Loucy (cell line): ENCODE measurements around the gene CIAO3.

Source experiments
- H2AFZ ChIP-seq: fragments of 200-600 bp; sonication (generic); 2 replicates; pipeline ENCODE4 v1.6.0; 2016; ENCODE audit warnings: antibody characterized with exemption, mild to moderate bottlenecking, low read length, moderate library complexity
- H3F3A ChIP-seq: fragments of 200-600 bp; 2 replicates; pipeline ENCODE4 v1.6.0; 2016; ENCODE audit warnings: antibody characterized with exemption, low read depth, mild to moderate bottlenecking
- H3K27me3 ChIP-seq: fragments of 200-600 bp; sonication (generic); 2 replicates; pipeline ENCODE4 v1.6.1; 2014; ENCODE audit warnings: low read length, mild to moderate bottlenecking; ENCODE audit not compliant: insufficient read depth, poor library complexity, severe bottlenecking
- H3K36me3 ChIP-seq: fragments of 200-600 bp; sonication (generic); 2 replicates; pipeline ENCODE4 v1.6.1; 2016; ENCODE audit warnings: low read length; ENCODE audit not compliant: insufficient read depth
- H3K4me1 ChIP-seq: fragments of 200-600 bp; sonication (generic); 2 replicates; pipeline ENCODE4 v1.5.1; 2014; ENCODE audit warnings: low read length, mild to moderate bottlenecking; ENCODE audit not compliant: insufficient read depth, poor library complexity, severe bottlenecking
- H3K4me2 ChIP-seq: fragments of 200-600 bp; sonication (generic); 2 replicates; pipeline ENCODE4 v1.6.0; 2014; ENCODE audit warnings: antibody characterized with exemption, low read length, low read depth, mild to moderate bottlenecking; ENCODE audit not compliant: poor library complexity, severe bottlenecking
- H3K4me3 ChIP-seq: fragments of 200-600 bp; sonication (generic); 2 replicates; pipeline ENCODE4 v1.5.1; 2014; ENCODE audit warnings: low read length, mild to moderate bottlenecking, mixed read lengths; ENCODE audit not compliant: poor library complexity, severe bottlenecking
- H3K79me2 ChIP-seq: fragments of 200-600 bp; sonication (generic); 2 replicates; pipeline ENCODE4 v1.6.1; 2014; ENCODE audit warnings: low read length; ENCODE audit not compliant: insufficient read depth
- H3K9ac ChIP-seq: fragments of 200-600 bp; sonication (generic); 2 replicates; pipeline ENCODE4 v1.6.0; 2014; ENCODE audit warnings: mild to moderate bottlenecking, low read depth, low read length, moderate library complexity; ENCODE audit not compliant: poor library complexity, severe bottlenecking
- H3K9me2 ChIP-seq: fragments of 200-600 bp; sonication (generic); replicated peaks from 2 replicates; pipeline ENCODE4 v1.6.1; 2016; ENCODE audit warnings: low read depth, low read length, mixed read lengths
- H3K9me3 ChIP-seq: fragments of 200-600 bp; sonication (generic); 2 replicates; pipeline ENCODE4 v1.6.1; 2014; ENCODE audit warnings: mild to moderate bottlenecking, antibody characterized with exemption, low read length, low read depth; ENCODE audit not compliant: insufficient read depth
- H4K20me1 ChIP-seq: fragments of 200-600 bp; sonication (generic); 2 replicates; pipeline ENCODE4 v1.6.0; 2014; ENCODE audit warnings: antibody characterized with exemption, low read length, mild to moderate bottlenecking; ENCODE audit not compliant: insufficient read depth, poor library complexity, severe bottlenecking
- EZH2phosphoT487 ChIP-seq: fragments of 200-600 bp; IDR thresholded peaks from 2 replicates; pipeline ENCODE4 v1.6.1; 2018; ENCODE audit warnings: antibody characterized with exemption, mild to moderate bottlenecking, moderate library complexity, borderline replicate concordance
- TF ChIP-seq, protein P1 (sequence below): fragments of 200-600 bp; sonication (generic); conservative IDR thresholded peaks from 2 replicates; pipeline ENCODE4 v1.5.1; 2014; ENCODE audit warnings: mild to moderate bottlenecking, antibody characterized with exemption, low read length

The CIAO3 gene

DNA sequence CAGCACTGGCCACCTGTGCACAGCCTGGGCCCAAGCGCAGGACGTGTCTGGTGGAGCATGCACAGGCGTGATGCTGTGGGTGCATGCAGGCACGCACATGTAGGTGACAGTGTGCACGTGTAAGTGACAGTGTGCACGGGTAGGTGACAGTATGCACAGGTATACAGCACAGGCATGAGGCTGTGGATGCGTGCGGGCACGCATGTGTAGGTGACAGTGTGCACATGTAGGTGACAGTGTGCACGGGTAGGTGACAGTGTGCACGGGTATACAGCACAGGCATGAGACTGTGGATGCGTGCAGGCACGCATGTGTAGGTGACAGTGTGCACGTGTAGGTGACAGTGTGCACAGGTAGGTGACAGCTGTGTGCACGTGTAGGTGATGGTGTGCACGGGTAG lies 39.5 kb upstream of the CIAO3 start:
- Histone ChIP-seq H3K9me3 (no peaks in the 10 kb centered on the region), H3K4me2 (no peak overlapping the region), H3F3A (no peaks in the 10 kb centered on the region), H3K9ac (no peak overlapping the region), H4K20me1 (no peaks in the 10 kb centered on the region), H3K4me1 (no peaks in the 10 kb centered on the region), H3K9me2 (no peaks in the 10 kb centered on the region), H2AFZ (no peak overlapping the region), H3K27me3 (no peaks in the 10 kb centered on the region), H3K4me3 (no peak overlapping the region), H3K79me2 (no peaks in the 10 kb centered on the region), H3K36me3 (no peaks in the 10 kb centered on the region)
- TF ChIP-seq, protein P1, sequence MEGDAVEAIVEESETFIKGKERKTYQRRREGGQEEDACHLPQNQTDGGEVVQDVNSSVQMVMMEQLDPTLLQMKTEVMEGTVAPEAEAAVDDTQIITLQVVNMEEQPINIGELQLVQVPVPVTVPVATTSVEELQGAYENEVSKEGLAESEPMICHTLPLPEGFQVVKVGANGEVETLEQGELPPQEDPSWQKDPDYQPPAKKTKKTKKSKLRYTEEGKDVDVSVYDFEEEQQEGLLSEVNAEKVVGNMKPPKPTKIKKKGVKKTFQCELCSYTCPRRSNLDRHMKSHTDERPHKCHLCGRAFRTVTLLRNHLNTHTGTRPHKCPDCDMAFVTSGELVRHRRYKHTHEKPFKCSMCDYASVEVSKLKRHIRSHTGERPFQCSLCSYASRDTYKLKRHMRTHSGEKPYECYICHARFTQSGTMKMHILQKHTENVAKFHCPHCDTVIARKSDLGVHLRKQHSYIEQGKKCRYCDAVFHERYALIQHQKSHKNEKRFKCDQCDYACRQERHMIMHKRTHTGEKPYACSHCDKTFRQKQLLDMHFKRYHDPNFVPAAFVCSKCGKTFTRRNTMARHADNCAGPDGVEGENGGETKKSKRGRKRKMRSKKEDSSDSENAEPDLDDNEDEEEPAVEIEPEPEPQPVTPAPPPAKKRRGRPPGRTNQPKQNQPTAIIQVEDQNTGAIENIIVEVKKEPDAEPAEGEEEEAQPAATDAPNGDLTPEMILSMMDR = no peak
- no peak for TF ChIP-seq EZH2phosphoT487

DNA sequence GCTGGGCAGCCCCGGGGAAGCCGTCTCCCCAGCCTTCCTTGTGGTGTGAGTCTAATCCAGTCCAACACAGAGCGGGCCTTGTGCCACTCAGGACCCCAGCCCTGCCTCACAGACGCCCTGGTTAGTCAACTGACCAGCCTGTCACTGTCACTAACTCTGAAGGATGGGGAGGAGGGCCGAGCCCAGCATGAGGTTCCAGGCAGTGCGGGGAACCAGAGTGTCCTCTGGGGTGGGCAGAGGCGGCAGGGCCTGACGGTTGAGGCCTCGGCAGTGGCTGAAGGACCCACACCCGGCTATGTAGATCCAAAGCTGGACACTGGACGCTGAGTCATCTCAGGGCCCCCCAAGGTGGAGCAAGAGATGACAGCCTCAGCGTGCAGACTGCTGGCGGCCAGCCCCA lies 38.8 kb upstream of the CIAO3 start:
- no peaks in the 10 kb centered on the region for H3F3A ChIP-seq
- H4K20me1 ChIP-seq = no peaks in the 10 kb centered on the region
- no peak overlapping the region for H3K4me3 ChIP-seq
- H3K4me2 ChIP-seq = no peak overlapping the region
- no peak overlapping the region for H3K9ac ChIP-seq
- no peak overlapping the region for H2AFZ ChIP-seq
- H3K4me1 ChIP-seq = no peaks in the 10 kb centered on the region
- no peaks in the 10 kb centered on the region for H3K27me3 ChIP-seq
- TF ChIP-seq, protein P1 = no peak
- TF ChIP-seq EZH2phosphoT487 = no peak
- no peaks in the 10 kb centered on the region for H3K9me3 ChIP-seq
- H3K36me3 ChIP-seq = no peaks in the 10 kb centered on the region
- no peaks in the 10 kb centered on the region for H3K79me2 ChIP-seq
- H3K9me2 ChIP-seq = no peaks in the 10 kb centered on the region

DNA sequence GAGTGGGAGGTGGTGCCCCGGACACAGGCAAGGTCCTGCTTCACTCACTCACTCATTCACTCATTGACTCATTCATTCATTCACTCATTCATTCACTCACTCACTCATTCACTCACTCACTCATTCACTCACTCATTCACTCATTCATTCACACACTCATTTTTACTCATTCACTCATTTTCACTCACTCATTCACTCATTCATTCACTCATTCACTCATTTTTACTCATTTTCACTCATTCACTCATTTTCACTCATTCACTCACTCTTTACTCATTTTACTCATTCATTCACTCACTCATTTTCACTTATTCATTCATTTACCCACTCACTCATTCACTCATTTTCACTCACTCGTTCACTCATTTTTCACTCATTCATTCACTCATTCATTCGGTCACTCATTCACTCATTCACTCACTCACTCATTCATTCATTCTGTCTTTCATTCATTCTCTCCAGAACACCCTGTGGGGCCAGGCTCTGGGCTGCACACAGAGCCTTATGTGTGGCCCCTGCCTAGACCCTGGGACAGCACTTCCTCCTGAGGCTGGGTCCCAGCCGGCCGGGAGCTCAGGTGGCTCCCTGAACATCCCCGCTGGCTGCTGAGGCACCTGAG lies 38.2 kb upstream of the CIAO3 start:
- no peaks in the 10 kb centered on the region for H3K79me2 ChIP-seq
- TF ChIP-seq, protein P1 = no peak
- TF ChIP-seq EZH2phosphoT487 = no peak
- no peak overlapping the region for H2AFZ ChIP-seq
- H4K20me1 ChIP-seq = no peaks in the 10 kb centered on the region
- no peaks in the 10 kb centered on the region for H3K4me1 ChIP-seq
- H3F3A ChIP-seq = no peaks in the 10 kb centered on the region
- H3K9me3 ChIP-seq = no peaks in the 10 kb centered on the region
- no peak overlapping the region for H3K4me2 ChIP-seq
- H3K4me3 ChIP-seq = no peak overlapping the region
- H3K36me3 ChIP-seq = no peaks in the 10 kb centered on the region
- H3K9ac ChIP-seq = no peak overlapping the region
- H3K27me3 ChIP-seq = no peaks in the 10 kb centered on the region
- H3K9me2 ChIP-seq = no peaks in the 10 kb centered on the region
